Gastrocnemius medialis (tissue), 4 donors: ENCODE results near the gene NELL2.

ENCODE experiments used
- CTCF ChIP-seq, 5 experiments: fragments of 450-650 bp in 3 of 5; fragments of 200-600 bp in 2 of 5; sonication (generic) in 2 of 5; IDR thresholded peaks in 4 of 5; conservative IDR thresholded peaks in 1 of 5; 1 replicate in 4 of 5; 2 replicates in 1 of 5; pipeline ENCODE4 v1.5.1; 2016 to 2019; ENCODE audit warnings: antibody characterized with exemption in 5 of 5, mild to moderate bottlenecking in 3 of 5, moderate library complexity in 3 of 5
- POLR2A ChIP-seq, 2 donors: fragments of 450-650 bp; IDR thresholded peaks; one replicate each; pipeline ENCODE4 v1.6.1; 2017; ENCODE audit warnings: antibody characterized with exemption in 2 of 2, mild to moderate bottlenecking in 2 of 2, moderate library complexity in 2 of 2

- TF ChIP-seq CTCF (IDR thresholded peaks at IDR 0.05 in 4 of 5, conservative IDR thresholded peaks at IDR 0.05 in 1 of 5) (no peak), POLR2A (IDR thresholded peaks at IDR 0.05) (no peak)
These were observed 385.9 kb downstream of the NELL2 start for GRCh38 chr12:44490181-44490580.
